Memory B cell (primary cell): ENCODE measurements around the gene CPA4.

Source experiments
- ATAC-seq: fragments of 150-1000 bp; cut with Tn5 transposase; 2 replicates; pipeline ENCODE4 v1.10.0; 2021; ENCODE audit warnings: low read depth, mild to moderate bottlenecking, moderate library complexity
- DNase-seq, 2 donors: peaks; one replicate each; pipeline ENCODE4 v3.0.0; 2022; ENCODE audit warnings: low spot score in 2 of 2
- H3K27ac Mint-ChIP-seq: one replicate; pipeline ENCODE4 v1.8.0; 2022; ENCODE audit warnings: mild to moderate bottlenecking, moderate library complexity, mixed read lengths
- H3K27me3 Mint-ChIP-seq: one replicate; pipeline ENCODE4 v1.8.0; 2022; ENCODE audit warnings: mixed read lengths
- H3K36me3 Mint-ChIP-seq: one replicate; pipeline ENCODE4 v1.8.0; 2022; ENCODE audit warnings: mild to moderate bottlenecking, mixed read lengths
- H3K4me1 Mint-ChIP-seq: one replicate; pipeline ENCODE4 v1.8.0; 2022; ENCODE audit warnings: mixed read lengths
- H3K4me3 Mint-ChIP-seq: one replicate; pipeline ENCODE4 v1.8.0; 2022; ENCODE audit warnings: mild to moderate bottlenecking, moderate library complexity, mixed read lengths
- H3K9me3 Mint-ChIP-seq: one replicate; pipeline ENCODE4 v1.8.0; 2022; ENCODE audit warnings: mixed read lengths

The CPA4 gene

DNA sequence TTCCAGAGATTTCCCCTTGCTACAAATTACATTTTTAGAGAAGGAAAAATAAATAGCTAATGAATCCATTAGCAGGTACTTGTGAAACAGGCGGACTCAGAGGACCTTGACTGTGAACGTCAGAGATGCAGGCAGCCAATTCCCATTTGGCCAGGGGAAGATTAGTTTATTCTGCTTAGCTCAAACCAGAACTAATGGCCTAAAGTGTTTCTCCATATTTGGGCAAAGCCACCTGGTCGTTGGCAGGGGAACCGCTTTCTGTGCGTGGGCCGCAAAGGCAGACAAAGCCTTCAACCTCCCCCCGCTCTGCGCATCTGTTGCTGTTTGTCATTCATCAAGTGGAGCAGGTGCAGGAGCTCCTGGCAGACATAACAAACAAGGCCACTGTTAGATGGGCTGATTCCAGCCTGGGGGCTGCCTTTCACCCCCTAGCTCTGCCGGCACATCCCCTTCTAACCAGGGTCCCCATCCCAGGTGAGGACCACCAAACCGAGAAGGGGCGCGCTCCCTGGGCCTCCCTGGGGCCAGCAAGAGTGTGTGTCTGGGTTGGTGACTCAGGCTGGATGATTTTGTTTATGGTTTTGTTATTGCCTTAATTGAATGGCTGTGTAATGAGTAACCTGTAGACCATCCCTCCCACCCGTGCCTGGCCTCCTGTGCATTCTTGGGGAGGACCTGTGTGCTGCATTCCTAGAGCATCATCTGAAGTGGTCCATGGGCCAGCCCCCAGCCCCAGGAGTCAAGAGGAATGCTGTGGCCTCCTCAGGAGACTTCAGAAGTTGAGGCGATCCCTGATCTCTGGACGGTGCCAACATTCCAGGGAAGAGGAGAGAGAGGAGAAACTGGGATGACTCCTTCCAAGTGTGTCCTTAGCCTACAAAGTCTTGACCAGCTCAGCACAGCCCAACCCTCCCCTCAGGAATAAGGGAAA, 72.8 kb downstream of the CPA4 start:
- H3K4me3 Mint-ChIP-seq: no peak overlapping the region
- H3K27me3 Mint-ChIP-seq: peaks cover 3% of the 10 kb centered on the region
- ATAC-seq (no peak), DNase-seq (no peak)
- H3K27ac Mint-ChIP-seq: no peak overlapping the region
- H3K4me1 Mint-ChIP-seq: peaks cover 3% of the 10 kb centered on the region
- H3K36me3 Mint-ChIP-seq: no peaks in the 10 kb centered on the region
- no peaks in the 10 kb centered on the region for H3K9me3 Mint-ChIP-seq

DNA sequence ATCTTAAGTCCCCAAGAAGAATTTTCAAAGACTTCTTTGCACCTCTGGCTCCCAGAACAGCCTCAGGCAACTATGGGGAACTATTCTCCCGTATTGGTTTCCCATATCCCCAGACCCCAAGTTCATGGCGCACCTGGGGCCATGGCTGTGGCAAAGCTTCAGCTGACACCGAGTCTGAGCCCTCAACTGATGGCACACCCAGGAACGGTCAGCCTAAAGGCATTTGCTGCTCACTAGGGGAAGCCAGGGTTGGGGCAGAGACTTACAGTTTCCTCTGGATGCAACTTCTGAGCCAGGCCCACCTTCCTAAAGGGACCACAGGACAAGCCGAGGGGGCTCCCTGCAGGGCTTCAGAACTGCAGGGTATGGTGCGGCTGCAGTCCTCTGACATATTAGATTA, 73.6 kb downstream of the CPA4 start:
- Mint-ChIP-seq H3K4me1 (peaks cover 3% of the 10 kb centered on the region), H3K4me3 (no peak overlapping the region), H3K27ac (no peak overlapping the region), H3K27me3 (peaks cover 3% of the 10 kb centered on the region), H3K9me3 (no peaks in the 10 kb centered on the region), H3K36me3 (no peaks in the 10 kb centered on the region)
- DNase-seq (no peak), ATAC-seq (no peak)

DNA sequence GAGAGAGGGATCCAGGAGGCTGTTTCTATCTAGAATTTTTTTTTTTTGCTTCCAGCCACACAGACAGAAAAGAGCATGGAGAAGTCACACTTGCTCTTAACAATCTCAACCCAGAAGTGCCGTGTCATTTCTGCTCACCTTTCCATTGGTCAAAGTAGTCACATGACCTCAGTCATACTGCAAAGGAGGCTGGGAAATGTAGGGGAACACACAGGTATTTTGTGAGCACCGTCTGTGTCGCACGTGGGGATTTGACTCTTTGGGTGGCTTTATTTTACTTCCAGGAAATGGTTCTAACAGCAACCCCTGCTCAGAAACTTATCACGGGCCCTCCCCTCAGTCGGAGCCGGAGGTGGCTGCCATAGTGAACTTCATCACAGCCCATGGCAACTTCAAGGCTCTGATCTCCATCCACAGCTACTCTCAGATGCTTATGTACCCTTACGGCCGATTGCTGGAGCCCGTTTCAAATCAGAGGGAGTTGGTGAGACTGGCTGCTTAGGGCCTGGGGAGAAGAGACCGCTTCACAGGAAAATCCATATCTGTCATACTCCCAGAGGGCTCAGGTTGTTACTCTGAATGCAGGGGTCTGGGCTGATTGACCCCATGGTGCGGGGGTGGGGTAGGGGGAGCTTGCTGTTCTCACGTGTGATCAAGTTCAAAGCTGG, 74.3 kb downstream of the CPA4 start:
- Mint-ChIP-seq H3K36me3 (no peaks in the 10 kb centered on the region), H3K4me1 (peaks cover 3% of the 10 kb centered on the region), H3K27me3 (peaks cover 5% of the 10 kb centered on the region), H3K9me3 (no peaks in the 10 kb centered on the region), H3K27ac (no peak overlapping the region), H3K4me3 (no peak overlapping the region)
- no peak for DNase-seq
- ATAC-seq: no peak

DNA sequence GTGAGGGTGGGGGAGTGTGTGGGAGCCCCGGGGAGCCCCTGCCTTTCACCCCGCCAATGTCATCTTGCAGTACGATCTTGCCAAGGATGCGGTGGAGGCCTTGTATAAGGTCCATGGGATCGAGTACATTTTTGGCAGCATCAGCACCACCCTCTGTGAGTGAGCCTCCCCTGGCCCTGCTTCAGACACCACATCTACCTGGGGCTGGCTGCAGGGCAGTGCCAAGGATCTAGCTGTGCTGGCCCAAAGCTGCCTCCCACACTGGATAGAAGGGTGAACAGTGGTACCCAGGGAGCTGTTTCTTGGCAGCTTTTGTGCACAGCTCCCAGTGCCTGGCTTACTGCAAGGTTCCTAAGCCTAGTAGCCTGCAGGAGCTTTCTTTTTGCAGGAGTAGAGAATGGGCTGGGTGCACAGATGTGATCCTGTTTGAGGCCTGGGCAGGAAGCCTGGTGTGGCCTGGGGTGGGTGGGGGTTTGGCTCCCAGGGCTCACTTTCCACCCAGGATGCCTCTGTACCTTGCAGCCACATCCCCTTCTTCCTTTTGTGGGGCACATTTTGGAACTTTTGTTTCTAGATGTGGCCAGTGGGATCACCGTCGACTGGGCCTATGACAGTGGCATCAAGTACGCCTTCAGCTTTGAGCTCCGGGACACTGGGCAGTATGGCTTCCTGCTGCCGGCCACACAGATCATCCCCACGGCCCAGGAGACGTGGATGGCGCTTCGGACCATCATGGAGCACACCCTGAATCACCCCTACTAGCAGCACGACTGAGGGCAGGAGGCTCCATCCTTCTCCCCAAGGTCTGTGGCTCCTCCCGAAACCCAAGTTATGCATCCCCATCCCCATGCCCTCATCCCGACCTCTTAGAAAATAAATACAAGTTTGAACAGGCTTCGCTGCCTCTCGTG, 75.1 kb downstream of the CPA4 start:
- Mint-ChIP-seq H3K27me3 (peaks cover 5% of the 10 kb centered on the region), H3K4me1 (peaks cover 3% of the 10 kb centered on the region), H3K36me3 (no peaks in the 10 kb centered on the region), H3K4me3 (no peak overlapping the region), H3K9me3 (no peaks in the 10 kb centered on the region), H3K27ac (no peak overlapping the region)
- ATAC-seq: no peak
- DNase-seq: no peak

DNA sequence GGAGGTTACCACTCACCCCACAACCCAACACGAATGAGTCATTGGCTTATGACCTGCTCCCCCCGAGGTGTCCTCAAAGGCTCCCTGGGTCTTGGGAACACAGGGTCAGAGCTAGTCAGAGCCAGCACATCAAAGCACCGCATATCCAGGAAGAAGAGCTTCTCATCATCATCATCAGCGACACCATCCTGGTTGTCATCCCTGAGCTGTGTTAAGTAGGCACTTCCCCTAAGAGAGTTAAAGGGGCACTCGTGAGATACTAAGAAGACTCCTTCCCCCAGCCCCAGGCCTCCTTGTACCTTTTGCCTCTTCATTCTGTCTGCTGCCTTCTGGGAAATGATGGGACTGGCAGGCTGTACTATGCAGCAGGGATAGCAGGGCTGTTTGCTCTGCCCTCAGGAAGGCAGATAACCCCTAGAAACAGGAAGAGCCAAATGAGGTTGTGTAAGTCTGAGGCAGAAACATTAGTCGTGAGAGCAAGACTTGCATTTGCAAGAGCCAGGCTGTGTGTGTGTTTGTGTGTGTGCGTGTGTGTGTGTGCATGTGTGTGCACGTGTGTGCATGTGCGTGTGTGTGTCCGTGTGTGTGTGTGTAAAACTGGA, 76.2 kb downstream of the CPA4 start:
- no peak for DNase-seq
- Mint-ChIP-seq H3K27ac (no peak overlapping the region), H3K27me3 (peaks cover 5% of the 10 kb centered on the region), H3K9me3 (no peaks in the 10 kb centered on the region), H3K4me1 (peaks cover 3% of the 10 kb centered on the region), H3K36me3 (no peaks in the 10 kb centered on the region), H3K4me3 (no peak overlapping the region)
- no peak for ATAC-seq

DNA sequence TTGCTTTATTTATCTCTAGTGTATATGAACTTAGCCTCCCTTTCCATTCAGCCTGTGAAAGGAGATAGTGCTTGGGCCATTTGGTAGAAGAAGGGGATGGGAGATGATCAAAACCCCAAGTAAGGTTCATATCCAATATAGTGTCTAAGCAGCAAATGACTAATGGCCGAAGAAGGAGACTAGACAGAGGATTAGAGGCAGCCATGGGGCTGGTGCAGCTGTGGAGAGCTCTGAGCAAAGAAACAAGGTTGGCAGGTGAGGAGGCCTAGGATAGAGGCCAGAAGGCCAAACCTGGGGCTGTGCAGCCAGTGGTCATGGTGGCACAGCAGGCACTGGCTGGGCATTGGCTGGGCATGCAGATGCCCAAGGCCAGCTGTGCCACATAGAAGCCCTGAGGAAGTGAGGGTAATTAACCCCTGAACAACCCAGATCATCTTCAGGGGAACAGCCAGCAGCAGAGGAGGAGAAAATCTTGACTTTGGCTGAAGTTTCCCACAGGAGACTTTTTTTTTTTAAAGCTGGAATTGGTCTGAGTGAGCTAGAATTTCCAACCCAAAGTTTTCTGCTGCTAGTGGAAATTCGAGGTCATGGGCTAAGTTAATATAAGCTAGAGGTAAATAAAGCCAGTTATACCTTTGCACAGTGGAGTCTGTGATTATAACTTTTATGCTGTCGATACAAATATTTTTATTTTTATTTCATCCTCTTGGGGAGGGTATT, 77.0 kb downstream of the CPA4 start:
- H3K27ac Mint-ChIP-seq: no peak overlapping the region
- H3K4me1 Mint-ChIP-seq: peaks cover 3% of the 10 kb centered on the region
- no peaks in the 10 kb centered on the region for H3K9me3 Mint-ChIP-seq
- H3K36me3 Mint-ChIP-seq: no peaks in the 10 kb centered on the region
- H3K4me3 Mint-ChIP-seq: no peak overlapping the region
- H3K27me3 Mint-ChIP-seq: peaks cover 6% of the 10 kb centered on the region
- ATAC-seq (no peak), DNase-seq (no peak)

DNA sequence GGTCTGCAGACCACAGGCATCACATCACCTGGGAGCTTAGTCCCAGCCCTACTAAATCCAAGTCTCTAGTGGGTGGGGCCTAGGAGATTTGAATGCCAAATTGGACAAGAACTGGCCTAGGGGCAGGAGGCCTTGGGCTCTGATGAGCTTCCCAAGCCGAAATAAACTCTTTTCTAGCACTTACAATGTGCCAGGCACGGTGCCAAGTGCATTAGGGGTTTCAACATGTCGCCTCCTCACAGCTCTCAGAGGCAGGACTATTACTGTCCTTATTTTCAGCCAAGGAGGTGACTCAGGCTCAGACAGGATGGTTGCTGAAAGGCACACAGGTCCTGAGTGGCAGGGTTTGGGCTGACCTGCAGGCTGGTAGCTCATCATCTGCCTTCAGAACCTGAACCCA, 78.1 kb downstream of the CPA4 start:
- Mint-ChIP-seq H3K4me1 (peaks cover 3% of the 10 kb centered on the region), H3K4me3 (no peak overlapping the region), H3K36me3 (no peaks in the 10 kb centered on the region), H3K27ac (no peak overlapping the region), H3K27me3 (peaks cover 6% of the 10 kb centered on the region), H3K9me3 (peaks cover under 1% of the 10 kb centered on the region)
- no peak for ATAC-seq
- DNase-seq: no peak

DNA sequence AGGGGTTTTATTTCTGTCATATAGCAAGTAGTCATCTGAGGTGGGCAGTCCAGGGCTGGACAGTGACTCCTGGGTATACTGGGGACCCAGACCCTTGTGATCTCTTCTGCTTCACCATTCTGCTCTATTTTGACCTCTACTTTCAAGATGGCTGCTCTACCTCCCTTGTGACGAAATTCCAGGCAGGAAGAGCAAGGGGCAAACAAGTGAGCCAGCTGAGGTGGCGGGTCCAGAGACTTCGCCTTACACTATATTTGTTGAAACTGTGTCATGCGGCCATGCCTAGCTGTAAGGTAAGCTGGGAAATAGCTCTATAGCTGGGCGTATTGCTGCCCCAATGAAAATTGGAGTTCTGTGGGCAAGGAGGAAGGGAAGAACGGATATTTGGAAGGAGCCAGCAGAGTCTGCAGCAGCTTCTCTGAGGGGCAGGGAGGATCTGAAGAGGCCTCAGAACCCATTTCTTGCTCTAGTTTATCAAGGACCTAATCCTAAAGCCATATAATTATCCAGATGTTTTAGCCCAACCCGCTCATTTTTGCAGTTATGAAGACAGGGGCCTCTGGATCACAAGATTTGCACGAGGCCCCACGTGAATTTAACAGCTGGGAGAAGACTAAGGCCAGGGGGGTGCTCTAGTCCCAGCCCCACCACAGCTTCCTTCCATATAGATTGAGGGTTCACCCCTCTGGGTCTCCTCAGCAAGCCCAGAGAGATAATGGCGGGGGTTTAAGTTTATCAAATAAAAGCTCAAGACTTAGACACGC, 79.6 kb downstream of the CPA4 start:
- H3K9me3 Mint-ChIP-seq: peaks cover 5% of the 10 kb centered on the region
- H3K4me3 Mint-ChIP-seq: no peak overlapping the region
- ATAC-seq (no peak), DNase-seq (no peak)
- H3K27ac Mint-ChIP-seq: no peak overlapping the region
- H3K36me3 Mint-ChIP-seq: peaks cover 2% of the 10 kb centered on the region
- H3K27me3 Mint-ChIP-seq: peaks cover 7% of the 10 kb centered on the region
- H3K4me1 Mint-ChIP-seq: peaks cover 3% of the 10 kb centered on the region
